Esophagus muscularis mucosa (tissue), 4 donors: ENCODE data around the gene RBL2. TPM values are rescaled to one million over a fixed set of nuclear protein-coding genes. Genes with fewer than 3 reads are reported as not detected.
A peak's percentile ranks its signal among the peaks of the same experiment; 100 is the strongest.

Source experiments
- DNase-seq: peaks from one replicate; pipeline ENCODE4 v3.0.0-alpha.2; 2017; ENCODE audit errors: extremely low spot score
- H3K27ac ChIP-seq, 4 donors: fragments of 200-600 bp; sonication (generic); replicated peaks in 1 of 4; 1 replicate in 3 of 4; 2 replicates in 1 of 4; pipeline ENCODE4 v1.5.1; 2016 to 2019; ENCODE audit warnings: mild to moderate bottlenecking in 1 of 4
- H3K27me3 ChIP-seq, 4 donors: fragments of 200-600 bp; sonication (generic); one replicate each; pipeline versions ENCODE4 v1.5.1 to v1.6.0; 2016 to 2019
- H3K36me3 ChIP-seq, 4 donors: fragments of 200-600 bp; sonication (generic); one replicate each; pipeline ENCODE4 v1.5.1; 2016 to 2019
- H3K4me1 ChIP-seq, 4 donors: fragments of 200-600 bp; sonication (generic); one replicate each; pipeline ENCODE4 v1.5.1; 2016 to 2019
- H3K4me3 ChIP-seq, 4 donors: fragments of 200-600 bp; sonication (generic); 1 replicate in 2 of 4; 2 replicates in 2 of 4; pipeline ENCODE4 v1.5.1; 2016 to 2019; ENCODE audit warnings: mild to moderate bottlenecking in 4 of 4, moderate library complexity in 1 of 4
- H3K9me3 ChIP-seq, 4 donors: fragments of 200-600 bp; sonication (generic); 1 replicate in 3 of 4; 2 replicates in 1 of 4; pipeline ENCODE4 v1.5.1; 2016 to 2019
- EP300 ChIP-seq: sonication (generic); formaldehyde crosslinking; IDR thresholded peaks from one replicate; pipeline ENCODE4 v1.6.1; 2017; ENCODE audit warnings: antibody characterized with exemption
- POLR2A ChIP-seq: fragments of 450-650 bp; IDR thresholded peaks from one replicate; pipeline ENCODE4 v1.6.1; 2017; ENCODE audit warnings: antibody characterized with exemption, moderate library complexity, mild to moderate bottlenecking, low read depth
- POLR2AphosphoS5 ChIP-seq, 2 donors: sonication (generic); formaldehyde crosslinking; IDR thresholded peaks; one replicate each; pipeline ENCODE4 v1.6.1; 2017; ENCODE audit warnings: antibody characterized with exemption in 2 of 2
- WGBS: methylation state at CpG from one replicate; pipeline ENCODE4 v1.1.5; 2018; 5-methylcytosine and 5-hydroxymethylcytosine counted together
- intact Hi-C: fragments of 100-400 bp; cut with DNase I; formaldehyde crosslinking; loops from one replicate; pipeline ENCODE4 v1.15.1; 2023
- total RNA-seq, 4 donors: library from RNA; depleted of rRNA; stranded (reverse); fragments of >200 nt; gene quantifications; one replicate each; pipeline versions ENCODE4 v1.1.0 to v1.2.1, GENCODE V29; 2016
- TF ChIP-seq, protein P1 (sequence below), 3 experiments: fragments of 200-600 bp in 2 of 3; fragments of 450-650 bp in 1 of 3; sonication (generic) in 2 of 3; IDR thresholded peaks; one replicate each; pipeline ENCODE4 v1.5.1; 2017 to 2019; ENCODE audit warnings: antibody characterized with exemption in 3 of 3, mild to moderate bottlenecking in 2 of 3, moderate library complexity in 1 of 3

RBL2 gene
- total RNA-seq, 4 donors from 2014 or later = 72.8 to 90.3 (median 84.4) TPM

DNA sequence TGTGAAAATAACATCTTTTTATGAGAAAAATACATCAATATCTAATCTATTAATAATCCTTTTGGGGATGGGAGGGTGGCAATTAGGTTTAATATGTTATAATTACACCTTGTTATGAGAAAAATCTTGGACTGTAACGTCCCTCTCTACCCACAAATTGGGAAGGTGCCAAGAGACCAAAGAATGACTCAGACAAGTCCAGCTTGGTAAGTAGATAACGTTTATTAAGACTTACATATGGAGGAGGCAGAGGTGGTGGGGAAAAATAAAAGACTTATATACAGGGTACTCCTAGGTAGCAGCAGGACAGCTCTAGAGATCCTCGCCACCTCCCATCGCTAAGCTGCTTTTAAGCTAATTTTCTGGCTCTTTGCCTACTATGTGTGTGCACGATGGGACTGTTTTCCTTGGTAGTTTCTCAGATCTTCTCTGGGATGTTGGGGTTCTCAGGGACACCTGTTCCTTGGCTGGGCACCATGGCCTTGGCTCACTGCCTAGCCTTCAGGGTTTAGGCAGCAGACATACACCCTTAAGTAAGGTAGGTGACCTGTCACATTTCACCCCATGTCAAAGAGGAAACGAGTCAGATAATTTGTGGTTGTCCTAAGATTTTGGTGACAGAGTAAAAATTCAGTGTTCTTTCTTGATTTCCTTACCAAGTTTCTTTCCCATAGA, 31.5 kb downstream of the RBL2 start:
- peaks cover 36 to 95% (median 84%) of the 10 kb centered on the region in 4 donors for H3K36me3 ChIP-seq
- no peaks in the 10 kb centered on the region for H3K27me3 ChIP-seq
- H3K4me1 ChIP-seq = no peaks in the 10 kb centered on the region
- TF ChIP-seq POLR2A (no peak), EP300 (no peak), POLR2AphosphoS5 (IDR thresholded peaks at IDR 0.05) (no peak)
- TF ChIP-seq, protein P1, sequence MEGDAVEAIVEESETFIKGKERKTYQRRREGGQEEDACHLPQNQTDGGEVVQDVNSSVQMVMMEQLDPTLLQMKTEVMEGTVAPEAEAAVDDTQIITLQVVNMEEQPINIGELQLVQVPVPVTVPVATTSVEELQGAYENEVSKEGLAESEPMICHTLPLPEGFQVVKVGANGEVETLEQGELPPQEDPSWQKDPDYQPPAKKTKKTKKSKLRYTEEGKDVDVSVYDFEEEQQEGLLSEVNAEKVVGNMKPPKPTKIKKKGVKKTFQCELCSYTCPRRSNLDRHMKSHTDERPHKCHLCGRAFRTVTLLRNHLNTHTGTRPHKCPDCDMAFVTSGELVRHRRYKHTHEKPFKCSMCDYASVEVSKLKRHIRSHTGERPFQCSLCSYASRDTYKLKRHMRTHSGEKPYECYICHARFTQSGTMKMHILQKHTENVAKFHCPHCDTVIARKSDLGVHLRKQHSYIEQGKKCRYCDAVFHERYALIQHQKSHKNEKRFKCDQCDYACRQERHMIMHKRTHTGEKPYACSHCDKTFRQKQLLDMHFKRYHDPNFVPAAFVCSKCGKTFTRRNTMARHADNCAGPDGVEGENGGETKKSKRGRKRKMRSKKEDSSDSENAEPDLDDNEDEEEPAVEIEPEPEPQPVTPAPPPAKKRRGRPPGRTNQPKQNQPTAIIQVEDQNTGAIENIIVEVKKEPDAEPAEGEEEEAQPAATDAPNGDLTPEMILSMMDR (IDR thresholded peaks at IDR 0.05) = no peak
- H3K4me3 ChIP-seq = no peak overlapping the region
- DNase-seq = no peak
- no peaks in the 10 kb centered on the region for H3K9me3 ChIP-seq
- H3K27ac ChIP-seq = no peak overlapping the region
- intact Hi-C loops = no loop called here
- 68% methylated on average over 6 of the region's 6 CpGs for WGBS

DNA sequence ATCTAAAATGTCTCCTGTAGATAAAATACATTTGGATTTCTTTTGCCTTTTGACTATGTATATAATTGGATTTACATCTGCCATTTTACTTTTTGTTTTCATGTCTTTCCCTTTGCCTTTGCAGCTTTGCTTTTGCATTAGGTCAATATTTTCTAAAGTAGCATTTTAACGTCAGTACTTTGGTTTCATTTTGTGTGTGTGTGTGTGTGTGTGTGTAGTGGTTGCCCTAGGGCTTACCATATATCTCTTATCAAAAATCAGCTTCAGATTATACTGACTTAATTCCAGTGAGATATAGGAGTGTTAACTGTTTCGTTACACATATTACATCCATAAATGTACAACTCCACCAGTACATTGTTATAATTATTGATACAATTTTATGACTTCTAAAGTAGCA, 42.6 kb downstream of the RBL2 start:
- TF ChIP-seq, protein P1 (IDR thresholded peaks at IDR 0.05) = no peak
- TF ChIP-seq POLR2AphosphoS5 (IDR thresholded peaks at IDR 0.05) (no peak), EP300 (no peak), POLR2A (no peak)
- Histone ChIP-seq H3K36me3 (peaks cover 45 to 82% (median 61%) of the 10 kb centered on the region in 4 donors), H3K4me1 (no peaks in the 10 kb centered on the region), H3K27ac (no peak overlapping the region), H3K4me3 (no peak overlapping the region), H3K9me3 (no peaks in the 10 kb centered on the region), H3K27me3 (no peaks in the 10 kb centered on the region)
- no peak for DNase-seq
- 89% methylated on average over 2 of the region's 2 CpGs for WGBS
- intact Hi-C loops = no loop called here

DNA sequence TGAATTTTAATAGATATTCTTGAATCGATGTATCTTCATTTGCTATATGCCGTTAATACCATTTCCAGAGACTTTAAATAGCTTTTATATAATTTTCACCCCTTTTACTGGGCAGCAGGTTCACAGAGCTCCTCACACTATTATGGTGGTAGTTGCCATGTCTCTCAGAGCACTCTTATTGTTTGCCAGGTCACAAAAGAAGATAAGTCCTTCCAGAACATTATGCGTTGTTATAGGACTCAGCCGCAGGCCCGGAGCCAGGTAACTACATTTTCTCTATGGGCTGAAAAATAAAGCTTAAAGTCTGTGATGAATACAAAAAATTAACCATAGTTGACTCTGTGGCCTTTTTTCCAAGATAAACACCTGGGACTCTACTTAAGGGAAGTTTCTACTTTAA, 44.7 kb downstream of the RBL2 start:
- Histone ChIP-seq H3K9me3 (no peaks in the 10 kb centered on the region), H3K36me3 (peaks cover 38 to 87% (median 66%) of the 10 kb centered on the region in 4 donors), H3K27ac (no peak overlapping the region), H3K4me1 (no peaks in the 10 kb centered on the region), H3K27me3 (no peaks in the 10 kb centered on the region), H3K4me3 (no peak overlapping the region)
- intact Hi-C loops = no loop called here
- no peak for TF ChIP-seq EP300
- peak; percentile 55 for DNase-seq
- WGBS = 99% methylated on average over 5 of the region's 5 CpGs

DNA sequence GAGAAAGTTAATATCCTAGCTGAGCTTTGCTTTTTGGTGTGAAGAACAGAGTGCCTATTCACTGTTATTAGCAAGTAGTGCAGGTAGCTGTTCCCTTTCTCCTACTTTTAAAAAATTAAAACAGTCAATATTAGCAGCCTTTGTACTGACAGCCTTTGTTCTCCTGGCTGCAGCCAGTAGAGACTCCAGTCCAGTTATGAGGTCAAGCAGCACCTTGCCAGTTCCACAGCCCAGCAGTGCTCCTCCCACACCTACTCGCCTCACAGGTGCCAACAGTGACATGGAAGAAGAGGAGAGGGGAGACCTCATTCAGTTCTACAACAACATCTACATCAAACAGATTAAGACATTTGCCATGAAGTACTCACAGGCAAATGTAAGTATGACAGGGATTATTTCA, 46.1 kb downstream of the RBL2 start:
- no peak overlapping the region for H3K27ac ChIP-seq
- intact Hi-C loops = no loop called here
- no peak for TF ChIP-seq EP300
- TF ChIP-seq, protein P1 (IDR thresholded peaks at IDR 0.05) = no peak
- TF ChIP-seq POLR2A = no peak
- no peak for TF ChIP-seq POLR2AphosphoS5 (IDR thresholded peaks at IDR 0.05)
- H3K36me3 ChIP-seq = peaks cover 38 to 88% (median 70%) of the 10 kb centered on the region in 4 donors
- no peaks in the 10 kb centered on the region for H3K27me3 ChIP-seq
- no peaks in the 10 kb centered on the region for H3K4me1 ChIP-seq
- DNase-seq = no peak
- no peak overlapping the region for H3K4me3 ChIP-seq
- WGBS = 90% methylated on average over 1 of the region's 1 CpG
- H3K9me3 ChIP-seq = no peaks in the 10 kb centered on the region

DNA sequence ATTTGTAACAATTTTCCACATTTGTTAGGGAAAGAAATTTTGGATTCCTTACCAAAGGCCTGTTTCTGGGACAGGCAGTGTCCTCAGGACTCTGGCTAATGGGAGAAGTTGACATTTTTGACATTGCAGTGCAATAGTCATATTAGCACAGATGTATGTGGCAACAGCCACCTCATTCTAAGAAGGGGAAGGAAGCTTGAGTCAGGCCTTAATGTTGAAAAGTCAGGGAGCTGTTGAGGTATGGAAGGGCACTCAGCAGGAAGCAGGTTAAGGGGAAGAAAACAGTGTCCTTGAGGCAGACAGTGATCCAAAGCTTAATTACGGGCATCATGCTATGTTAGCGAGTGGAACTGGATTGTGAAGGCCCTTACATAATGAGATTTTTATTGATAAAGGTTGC, 47.9 kb downstream of the RBL2 start:
- no peaks in the 10 kb centered on the region for H3K9me3 ChIP-seq
- H3K4me3 ChIP-seq = no peak overlapping the region
- DNase-seq = peak; percentile 21
- peaks cover 45 to 93% (median 81%) of the 10 kb centered on the region in 4 donors for H3K36me3 ChIP-seq
- 80% methylated on average over 2 of the region's 2 CpGs for WGBS
- TF ChIP-seq EP300 = no peak
- TF ChIP-seq POLR2A = no peak
- TF ChIP-seq POLR2AphosphoS5 (IDR thresholded peaks at IDR 0.05) = no peak
- TF ChIP-seq, protein P1 (IDR thresholded peaks at IDR 0.05) = no peak
- no peaks in the 10 kb centered on the region for H3K27me3 ChIP-seq
- H3K4me1 ChIP-seq = no peaks in the 10 kb centered on the region
- intact Hi-C loops = no loop called here
- no peak overlapping the region for H3K27ac ChIP-seq
